HG03280 (cell line): ENCODE results near the gene IL1RAPL2.
"Not testable (repeated sequence)": the region's sequence is repeated elsewhere in the genome, so short reads cannot be mapped to it uniquely, and the experiment has no call there.

Source experiments
- ATAC-seq: cut with Tn5 transposase; IDR thresholded peaks from one replicate; pipeline ENCODE4 v1.9.1; 2021; ENCODE audit warnings: mild to moderate bottlenecking, moderate library complexity; ENCODE audit not compliant: unreplicated experiment

Gene IL1RAPL2

GRCh38 chrX:105136786-105137185 lies 570.8 kb downstream of the IL1RAPL2 start:
- no peak for ATAC-seq

- no peak for ATAC-seq
These were observed 584.0 kb downstream of the IL1RAPL2 start for GRCh38 chrX:105150036-105150435.

- no peak for ATAC-seq
These were observed 584.6 kb downstream of the IL1RAPL2 start for GRCh38 chrX:105150557-105150956.

GRCh38 chrX:105167233-105167632 lies 601.2 kb downstream of the IL1RAPL2 start:
- no peak for ATAC-seq

- ATAC-seq = no peak
These were observed 602.6 kb downstream of the IL1RAPL2 start for GRCh38 chrX:105168577-105168976.

- no peak for ATAC-seq
These were observed 607.1 kb downstream of the IL1RAPL2 start for GRCh38 chrX:105173071-105173470.

GRCh38 chrX:105179644-105180043 lies 613.6 kb downstream of the IL1RAPL2 start:
- no peak for ATAC-seq

- no peak for ATAC-seq
These were observed 623.1 kb downstream of the IL1RAPL2 start for GRCh38 chrX:105189093-105189492.

GRCh38 chrX:105190252-105190853 lies 624.4 kb downstream of the IL1RAPL2 start:
- no peak for ATAC-seq

GRCh38 chrX:105191878-105192277 lies 625.9 kb downstream of the IL1RAPL2 start:
- ATAC-seq = no peak

GRCh38 chrX:105209406-105209805 lies 643.4 kb downstream of the IL1RAPL2 start:
- no peak for ATAC-seq

- ATAC-seq = no peak
These were observed 644.3 kb downstream of the IL1RAPL2 start for GRCh38 chrX:105210258-105210657.

- ATAC-seq = no peak
These were observed 645.1 kb downstream of the IL1RAPL2 start for GRCh38 chrX:105211066-105211575.

- no peak for ATAC-seq
These were observed 653.7 kb downstream of the IL1RAPL2 start for GRCh38 chrX:105219454-105220401.

GRCh38 chrX:105220636-105221035 lies 654.6 kb downstream of the IL1RAPL2 start, which contains the start of gene TEX13A:
Gene TEX13A, minus strand, starts transcription at chrX:105220694. Its CDS starts 297 bp downstream, at chrX:105220397.
- no peak for ATAC-seq

- no peak for ATAC-seq
These were observed 655.4 kb downstream of the IL1RAPL2 start for GRCh38 chrX:105221374-105221773.

GRCh38 chrX:105226499-105226898 lies 660.5 kb downstream of the IL1RAPL2 start:
- ATAC-seq = no peak

- no peak for ATAC-seq
These were observed 662.6 kb downstream of the IL1RAPL2 start for GRCh38 chrX:105228602-105229001.

GRCh38 chrX:105229146-105229545 lies 663.1 kb downstream of the IL1RAPL2 start:
- ATAC-seq = no peak

GRCh38 chrX:105237407-105237806 lies 671.4 kb downstream of the IL1RAPL2 start:
- ATAC-seq = not testable (repeated sequence)

- ATAC-seq = no peak
These were observed 675.1 kb downstream of the IL1RAPL2 start for GRCh38 chrX:105241056-105241455.
